Activated T-cell treated with anti-CD3 and anti-CD28 coated beads, Interleukin-2, amount 50 U/mL, for 24 hours (primary cell): ENCODE results near the gene SBF1.
"Not testable (repeated sequence)": the region's sequence is repeated elsewhere in the genome, so short reads cannot be mapped to it uniquely, and the experiment has no call there.

Experiments
- DNase-seq: peaks from one replicate; pipeline ENCODE4 v3.0.0-alpha.2; 2020
- H3K27ac Mint-ChIP-seq: 2 replicates; pipeline ENCODE4 v1.8.0; 2020; ENCODE audit warnings: mild to moderate bottlenecking, mixed read lengths
- H3K27me3 Mint-ChIP-seq: 2 replicates; pipeline ENCODE4 v1.8.0; 2020; ENCODE audit warnings: mixed read lengths
- H3K36me3 Mint-ChIP-seq: 2 replicates; pipeline ENCODE4 v1.8.0; 2020; ENCODE audit warnings: low read depth, mixed read lengths
- H3K4me1 Mint-ChIP-seq: 2 replicates; pipeline ENCODE4 v1.8.0; 2020; ENCODE audit warnings: low read depth, mixed read lengths
- H3K4me3 Mint-ChIP-seq: 2 replicates; pipeline ENCODE4 v1.8.0; 2020; ENCODE audit warnings: mild to moderate bottlenecking, moderate library complexity, mixed read lengths
- H3K9me3 Mint-ChIP-seq: 2 replicates; pipeline ENCODE4 v1.8.0; 2020; ENCODE audit warnings: mixed read lengths

The SBF1 gene

DNA sequence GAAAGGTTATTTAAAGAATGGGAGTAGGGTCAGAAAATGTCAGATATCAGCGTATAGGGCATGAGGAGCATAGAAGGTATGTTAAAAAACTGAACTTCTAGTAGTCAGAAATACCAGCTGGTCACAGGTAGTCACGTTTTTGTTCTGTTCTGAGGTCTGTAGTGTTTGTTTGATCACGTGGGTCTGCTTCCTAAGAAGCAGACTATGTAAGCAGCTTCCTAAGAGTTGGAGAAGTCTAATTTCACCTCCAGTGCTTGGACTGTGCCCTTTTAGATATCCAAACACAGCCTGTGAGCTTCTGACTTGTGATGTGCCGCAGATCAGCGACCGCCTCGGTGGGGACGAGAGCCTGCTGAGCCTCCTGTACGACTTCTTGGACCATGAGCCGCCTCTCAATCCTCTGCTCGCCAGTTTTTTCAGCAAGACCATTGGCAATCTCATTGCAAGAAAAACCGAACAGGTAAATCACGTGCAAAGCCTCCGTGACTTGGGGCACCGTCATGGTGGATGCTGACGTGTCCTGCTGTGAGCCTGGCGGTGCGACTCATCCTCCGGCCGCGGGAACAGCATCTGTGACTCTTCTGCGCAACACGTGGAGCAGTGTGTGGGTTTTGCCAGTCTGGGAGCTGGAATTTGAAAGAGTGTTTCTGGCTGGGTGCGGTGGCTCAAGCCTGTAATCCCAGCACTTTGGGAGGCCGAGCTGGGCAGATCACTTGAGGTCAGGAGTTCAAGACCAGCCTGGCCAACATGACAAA is 68.2 kb downstream of the SBF1 start:
- DNase-seq = no peak
- Mint-ChIP-seq H3K4me3 (no peak overlapping the region), H3K27me3 (no peaks in the 10 kb centered on the region), H3K4me1 (peaks cover 5% of the 10 kb centered on the region), H3K9me3 (no peaks in the 10 kb centered on the region), H3K27ac (peak overlapping the region; percentile 32), H3K36me3 (peaks cover 70% of the 10 kb centered on the region)

- Mint-ChIP-seq H3K4me1 (peaks cover 18% of the 10 kb centered on the region), H3K9me3 (no peaks in the 10 kb centered on the region), H3K27ac (peak overlapping the region; percentile 67), H3K4me3 (no peak overlapping the region), H3K27me3 (no peaks in the 10 kb centered on the region), H3K36me3 (peaks cover 76% of the 10 kb centered on the region)
- no peak for DNase-seq
Measured at GRCh38 chr22:50403701-50404101, 71.1 kb downstream of the SBF1 start.

GRCh38 chr22:50401907-50402306 is 72.9 kb downstream of the SBF1 start:
- Mint-ChIP-seq H3K36me3 (peaks cover 65% of the 10 kb centered on the region), H3K9me3 (no peaks in the 10 kb centered on the region), H3K4me3 (no peak overlapping the region), H3K4me1 (peaks cover 22% of the 10 kb centered on the region), H3K27ac (no peak overlapping the region), H3K27me3 (no peaks in the 10 kb centered on the region)
- DNase-seq = no peak

GRCh38 chr22:50400931-50401330 is 73.9 kb downstream of the SBF1 start:
- Mint-ChIP-seq H3K27me3 (no peaks in the 10 kb centered on the region), H3K27ac (peak overlapping the region; percentile 59), H3K36me3 (peaks cover 63% of the 10 kb centered on the region), H3K4me1 (peaks cover 26% of the 10 kb centered on the region), H3K9me3 (no peaks in the 10 kb centered on the region), H3K4me3 (no peak overlapping the region)
- DNase-seq = no peak

GRCh38 chr22:50400406-50400805 is 74.4 kb downstream of the SBF1 start:
- peaks cover 62% of the 10 kb centered on the region for H3K36me3 Mint-ChIP-seq
- H3K27me3 Mint-ChIP-seq = no peaks in the 10 kb centered on the region
- H3K4me1 Mint-ChIP-seq = peaks cover 26% of the 10 kb centered on the region
- H3K27ac Mint-ChIP-seq = peak overlapping the region; percentile 69
- no peaks in the 10 kb centered on the region for H3K9me3 Mint-ChIP-seq
- no peak for DNase-seq
- H3K4me3 Mint-ChIP-seq = no peak overlapping the region

GRCh38 chr22:50399751-50400331 is 75.0 kb downstream of the SBF1 start:
- no peaks in the 10 kb centered on the region for H3K9me3 Mint-ChIP-seq
- peak overlapping the region; percentile 69 for H3K27ac Mint-ChIP-seq
- peaks cover 26% of the 10 kb centered on the region for H3K4me1 Mint-ChIP-seq
- no peak for DNase-seq
- H3K36me3 Mint-ChIP-seq = peaks cover 65% of the 10 kb centered on the region
- H3K27me3 Mint-ChIP-seq = no peaks in the 10 kb centered on the region
- no peak overlapping the region for H3K4me3 Mint-ChIP-seq

DNA sequence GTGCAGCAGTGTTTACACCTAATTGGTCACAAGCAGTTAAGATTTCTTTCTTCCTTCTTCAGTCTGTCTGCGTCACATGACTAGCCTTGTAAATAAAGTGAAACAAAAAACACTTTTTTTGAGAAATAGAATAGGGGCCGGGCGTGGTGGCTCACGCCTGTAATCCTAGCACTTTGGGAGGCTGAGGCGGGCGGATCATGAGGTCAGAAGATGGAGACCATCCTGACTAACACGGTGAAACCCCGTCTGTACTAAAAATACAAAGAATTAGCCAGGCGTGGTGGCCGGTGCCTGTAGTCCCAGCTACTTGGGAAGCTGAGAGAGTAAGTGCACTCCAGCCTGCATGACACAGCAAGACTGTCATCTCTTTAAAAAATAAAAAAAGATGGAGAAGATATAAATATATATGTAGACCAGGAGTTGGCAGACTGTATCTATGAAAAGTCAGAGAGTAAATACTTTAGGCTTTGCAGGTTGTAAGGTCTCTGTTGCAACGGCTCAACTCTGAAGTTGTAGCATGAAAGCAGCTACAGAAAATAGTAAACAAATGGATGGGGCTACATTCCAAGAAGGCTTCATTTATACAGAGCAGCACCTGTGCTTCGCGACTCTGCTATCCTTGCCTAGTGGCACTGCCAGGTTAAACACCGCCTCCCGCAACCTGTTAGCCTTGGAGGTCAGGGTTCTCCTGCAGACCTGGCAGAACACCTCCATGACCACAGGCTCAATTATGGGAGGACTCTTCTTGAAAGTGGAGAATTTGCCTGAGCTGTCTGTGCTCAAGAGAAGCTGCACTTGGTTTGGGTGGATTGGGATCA is 75.8 kb downstream of the SBF1 start:
- Mint-ChIP-seq H3K4me1 (peaks cover 26% of the 10 kb centered on the region), H3K9me3 (no peaks in the 10 kb centered on the region), H3K27ac (peak overlapping the region; percentile 69), H3K36me3 (peaks cover 65% of the 10 kb centered on the region), H3K4me3 (no peak overlapping the region), H3K27me3 (no peaks in the 10 kb centered on the region)
- no peak for DNase-seq

DNA sequence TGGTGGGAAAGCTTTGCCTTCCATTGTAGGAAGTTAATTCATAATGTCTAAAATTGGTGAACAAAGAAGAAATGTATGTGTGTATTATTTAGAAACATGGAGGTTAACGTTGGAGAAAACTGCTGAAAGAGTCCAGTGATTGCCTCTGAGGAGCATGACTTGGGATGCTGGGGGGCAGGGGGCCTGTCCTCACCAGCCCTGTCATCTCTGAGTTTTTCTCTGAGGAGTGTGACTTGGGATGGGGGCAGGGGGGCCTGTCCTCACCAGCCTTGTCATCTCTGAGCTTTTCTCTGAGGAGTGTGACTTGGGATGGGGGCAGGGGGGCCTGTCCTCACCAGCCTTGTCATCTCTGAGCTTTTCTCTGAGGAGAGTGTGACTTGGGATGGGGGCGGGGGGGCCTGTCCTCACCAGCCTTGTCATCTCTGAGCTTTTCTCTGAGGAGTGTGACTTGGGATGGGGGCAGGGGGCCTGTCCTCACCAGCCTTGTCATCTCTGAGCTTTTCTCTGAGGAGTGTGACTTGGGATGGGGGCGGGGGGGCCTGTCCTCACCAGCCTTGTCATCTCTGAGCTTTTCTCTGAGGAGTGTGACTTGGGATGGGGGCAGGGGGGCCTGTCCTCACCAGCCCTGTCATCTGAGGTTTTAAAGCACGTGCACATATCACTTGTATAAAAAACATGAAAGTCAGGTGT is 77.3 kb downstream of the SBF1 start:
- peak overlapping the region; percentile 76 for H3K27ac Mint-ChIP-seq
- H3K4me1 Mint-ChIP-seq = peaks cover 23% of the 10 kb centered on the region

GRCh38 chr22:50396751-50397370 is 78.0 kb downstream of the SBF1 start:
- Mint-ChIP-seq H3K36me3 (peaks cover 64% of the 10 kb centered on the region), H3K4me1 (peaks cover 21% of the 10 kb centered on the region), H3K27me3 (no peaks in the 10 kb centered on the region), H3K4me3 (no peak overlapping the region), H3K27ac (peak overlapping the region; percentile 76), H3K9me3 (no peaks in the 10 kb centered on the region)
- DNase-seq = no peak

More for the DNA sequence above, 77.3 kb downstream of the SBF1 start:
- not testable (repeated sequence) for DNase-seq, H3K9me3 Mint-ChIP-seq, H3K4me3 Mint-ChIP-seq, H3K27me3 Mint-ChIP-seq
- H3K36me3 Mint-ChIP-seq = peaks cover 64% of the 10 kb centered on the region
